ENCODE data around the gene CPNE4.

CPNE4 gene

GRCh38 chr3:131960324-131960723 lies 74.5 kb downstream of the CPNE4 start:
- Mint-ChIP-seq H3K9me3 (peaks cover 2% of the 10 kb centered on the region), H3K36me3 (ENCODE audit: low read depth) (no peaks in the 10 kb centered on the region), H3K27me3 (ENCODE audit: low read depth) (no peaks in the 10 kb centered on the region), H3K27ac (no peak overlapping the region), H3K4me3 (no peak overlapping the region), H3K4me1 (no peaks in the 10 kb centered on the region)
- no peak for TF ChIP-seq CTCF (IDR thresholded peaks at IDR 0.05; ENCODE audit: unreplicated experiment in 3 of 3)

GRCh38 chr3:131957980-131958379 lies 76.8 kb downstream of the CPNE4 start:
- Mint-ChIP-seq H3K4me1 (no peaks in the 10 kb centered on the region), H3K4me3 (no peak overlapping the region), H3K27ac (no peak overlapping the region), H3K36me3 (ENCODE audit: low read depth) (no peaks in the 10 kb centered on the region), H3K9me3 (no peaks in the 10 kb centered on the region), H3K27me3 (ENCODE audit: low read depth) (no peaks in the 10 kb centered on the region)
- TF ChIP-seq CTCF (IDR thresholded peaks at IDR 0.05; ENCODE audit: unreplicated experiment in 3 of 3): no peak

GRCh38 chr3:131957511-131957910 lies 77.3 kb downstream of the CPNE4 start:
- no peak for TF ChIP-seq CTCF (IDR thresholded peaks at IDR 0.05; ENCODE audit: unreplicated experiment in 3 of 3)
- Mint-ChIP-seq H3K27me3 (ENCODE audit: low read depth) (no peaks in the 10 kb centered on the region), H3K4me1 (no peaks in the 10 kb centered on the region), H3K4me3 (no peak overlapping the region), H3K9me3 (no peaks in the 10 kb centered on the region), H3K27ac (no peak overlapping the region), H3K36me3 (ENCODE audit: low read depth) (no peaks in the 10 kb centered on the region)

- no peaks in the 10 kb centered on the region for H3K4me1 Mint-ChIP-seq
- no peaks in the 10 kb centered on the region for H3K27me3 Mint-ChIP-seq (ENCODE audit: low read depth)
- no peaks in the 10 kb centered on the region for H3K36me3 Mint-ChIP-seq (ENCODE audit: low read depth)
Measured at GRCh38 chr3:131948806-131949205, 86.0 kb downstream of the CPNE4 start.

GRCh38 chr3:131944676-131945075 lies 90.1 kb downstream of the CPNE4 start:
- Mint-ChIP-seq H3K4me3 (no peak overlapping the region), H3K27me3 (ENCODE audit: low read depth) (no peaks in the 10 kb centered on the region), H3K27ac (no peak overlapping the region), H3K9me3 (no peaks in the 10 kb centered on the region), H3K4me1 (no peaks in the 10 kb centered on the region), H3K36me3 (ENCODE audit: low read depth) (no peaks in the 10 kb centered on the region)
- TF ChIP-seq CTCF (IDR thresholded peaks at IDR 0.05; ENCODE audit: unreplicated experiment in 3 of 3): no peak

More at GRCh38 chr3:131948806-131949205, 86.0 kb downstream of the CPNE4 start:
- H3K4me3 Mint-ChIP-seq: no peak overlapping the region
- no peak overlapping the region for H3K27ac Mint-ChIP-seq
- no peaks in the 10 kb centered on the region for H3K9me3 Mint-ChIP-seq
- no peak for TF ChIP-seq CTCF (IDR thresholded peaks at IDR 0.05; ENCODE audit: unreplicated experiment in 3 of 3)

- no peak overlapping the region for H3K27ac Mint-ChIP-seq
- peaks cover 5% of the 10 kb centered on the region for H3K9me3 Mint-ChIP-seq
- H3K4me3 Mint-ChIP-seq: no peak overlapping the region
- no peaks in the 10 kb centered on the region for H3K4me1 Mint-ChIP-seq
- H3K36me3 Mint-ChIP-seq (ENCODE audit: low read depth): no peaks in the 10 kb centered on the region
- H3K27me3 Mint-ChIP-seq (ENCODE audit: low read depth): no peaks in the 10 kb centered on the region
- no peak for TF ChIP-seq CTCF (IDR thresholded peaks at IDR 0.05; ENCODE audit: unreplicated experiment in 3 of 3)
Measured at GRCh38 chr3:131933665-131934064, 101.1 kb downstream of the CPNE4 start.

All from nephron (organoid).